Activated CD8-positive, alpha-beta memory T cell treated with anti-CD3 and anti-CD28 coated beads for 1 hour (primary cell): ENCODE results near the gene TINAGL1.

Source experiments
- DNase-seq, 2 donors: peaks; one replicate each; pipeline ENCODE4 v3.0.0-alpha.2; 2020; ENCODE audit warnings: low read depth in 1 of 2; ENCODE audit errors: extremely low read depth in 1 of 2

Gene TINAGL1, protein sequence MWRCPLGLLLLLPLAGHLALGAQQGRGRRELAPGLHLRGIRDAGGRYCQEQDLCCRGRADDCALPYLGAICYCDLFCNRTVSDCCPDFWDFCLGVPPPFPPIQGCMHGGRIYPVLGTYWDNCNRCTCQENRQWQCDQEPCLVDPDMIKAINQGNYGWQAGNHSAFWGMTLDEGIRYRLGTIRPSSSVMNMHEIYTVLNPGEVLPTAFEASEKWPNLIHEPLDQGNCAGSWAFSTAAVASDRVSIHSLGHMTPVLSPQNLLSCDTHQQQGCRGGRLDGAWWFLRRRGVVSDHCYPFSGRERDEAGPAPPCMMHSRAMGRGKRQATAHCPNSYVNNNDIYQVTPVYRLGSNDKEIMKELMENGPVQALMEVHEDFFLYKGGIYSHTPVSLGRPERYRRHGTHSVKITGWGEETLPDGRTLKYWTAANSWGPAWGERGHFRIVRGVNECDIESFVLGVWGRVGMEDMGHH

DNA sequence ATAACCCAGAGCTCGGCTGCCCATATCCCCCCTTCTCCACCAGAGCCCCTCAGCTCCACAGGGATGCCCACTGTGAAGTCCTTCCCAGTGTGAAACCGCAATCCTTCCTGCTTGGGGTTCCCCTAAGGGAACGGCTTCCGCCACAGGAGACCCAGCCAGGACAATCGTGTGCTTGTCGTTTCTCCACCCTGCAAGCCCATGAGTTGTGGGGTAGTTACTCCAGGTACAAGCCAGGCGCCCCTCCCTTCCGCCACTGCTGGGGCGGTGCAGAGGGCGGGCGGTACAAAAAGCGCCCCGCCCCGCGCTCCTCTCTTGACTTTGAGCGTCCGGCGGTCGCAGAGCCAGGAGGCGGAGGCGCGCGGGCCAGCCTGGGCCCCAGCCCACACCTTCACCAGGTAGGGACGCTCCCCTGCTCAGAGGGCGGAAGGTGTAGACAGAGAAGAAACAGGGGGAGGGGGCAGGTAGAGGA, at the start of gene TINAGL1:
Gene TINAGL1 (plus strand): TSS at position 315 of the 469 bp plus-strand sequence. CDS start 634 bp downstream, outside the sequence.
- DNase-seq: no peak

DNA sequence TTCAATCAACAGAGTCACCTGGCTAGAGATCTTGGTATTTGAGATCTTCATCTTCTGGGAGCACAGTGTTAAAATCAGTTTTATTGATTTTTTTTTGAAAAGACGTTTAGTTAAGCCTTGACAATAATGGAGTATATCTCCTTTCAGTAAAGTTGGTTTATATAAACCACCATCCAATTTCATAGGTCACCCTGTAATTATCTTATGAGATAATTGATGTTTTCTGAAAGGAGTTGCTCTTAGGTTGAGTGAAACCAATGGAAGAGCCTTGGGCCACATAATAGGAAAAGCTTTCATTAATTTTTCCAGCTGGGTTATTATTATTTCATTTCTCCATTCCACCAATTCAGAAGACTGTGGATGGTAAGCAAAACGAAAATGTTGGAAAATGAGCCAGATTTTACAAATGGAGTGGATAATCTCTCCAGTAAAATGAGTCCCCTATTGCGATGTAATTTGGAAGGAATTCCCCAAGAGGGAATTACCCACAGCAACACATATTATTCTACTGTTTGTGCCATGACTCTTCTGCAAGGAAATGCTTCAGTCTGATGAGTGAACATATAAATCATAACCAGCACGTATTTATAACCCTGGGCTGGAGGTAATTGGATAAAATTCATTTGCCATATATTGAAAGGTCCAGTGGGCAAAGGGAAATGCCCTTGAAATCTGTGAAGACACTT, 46.2 kb upstream of the TINAGL1 start:
- DNase-seq: no peak

DNA sequence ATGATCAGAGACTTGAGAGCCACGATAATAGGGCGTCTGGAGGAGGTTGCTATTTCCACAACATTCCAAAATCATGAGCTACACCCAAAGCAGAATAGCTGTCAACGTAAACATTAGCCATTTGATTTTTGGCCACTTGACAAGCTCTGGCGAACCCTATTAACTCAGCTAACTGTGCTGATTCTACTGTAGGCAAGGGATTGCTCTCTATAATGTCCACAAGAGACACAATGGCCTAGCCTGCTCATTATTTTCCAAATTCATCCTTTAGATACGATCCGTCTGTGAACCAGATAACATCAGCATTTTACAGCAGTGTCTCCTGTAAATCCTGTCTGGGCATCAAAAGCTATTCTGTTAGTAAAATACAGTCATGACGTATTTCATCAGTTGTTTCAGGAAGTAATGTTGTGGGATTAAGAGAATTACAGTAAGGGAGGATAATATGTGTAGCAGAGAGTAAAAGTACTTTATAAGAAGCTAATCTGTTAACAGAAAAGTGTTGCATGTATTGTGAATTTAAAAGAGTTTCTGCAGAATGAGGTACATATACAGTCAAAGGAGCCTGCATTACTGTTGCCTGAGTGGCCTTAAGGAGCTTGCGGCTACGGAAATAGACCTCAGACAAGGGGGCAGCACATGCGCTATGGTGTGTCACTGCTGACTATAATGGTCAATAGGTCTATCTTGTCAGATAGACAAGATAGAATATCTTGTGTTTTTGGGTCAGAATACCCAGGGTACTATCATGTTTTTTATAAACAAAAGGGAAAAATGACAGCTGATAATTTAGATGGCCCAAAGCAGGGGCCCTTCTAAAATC, 44.9 kb upstream of the TINAGL1 start:
- DNase-seq: no peak

DNA sequence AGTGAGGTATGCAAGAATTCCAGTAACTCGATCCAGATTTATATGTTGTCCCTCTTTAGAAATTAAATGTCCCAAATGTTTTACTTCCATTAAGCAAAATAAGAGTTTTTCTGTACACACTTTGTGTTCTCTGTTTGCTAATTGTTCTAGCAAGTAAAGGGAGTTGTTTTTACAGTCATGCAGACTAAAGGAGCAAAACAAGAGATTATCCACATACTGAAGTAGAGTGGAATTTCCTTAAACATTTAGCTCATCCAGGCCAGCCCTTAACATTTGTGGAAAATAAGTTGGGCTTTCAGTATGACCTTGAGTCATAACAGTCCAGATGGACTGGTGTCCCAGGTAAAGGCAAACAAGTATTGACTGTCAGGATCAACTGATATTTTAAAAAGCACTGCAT, 44.1 kb upstream of the TINAGL1 start:
- DNase-seq: no peak

DNA sequence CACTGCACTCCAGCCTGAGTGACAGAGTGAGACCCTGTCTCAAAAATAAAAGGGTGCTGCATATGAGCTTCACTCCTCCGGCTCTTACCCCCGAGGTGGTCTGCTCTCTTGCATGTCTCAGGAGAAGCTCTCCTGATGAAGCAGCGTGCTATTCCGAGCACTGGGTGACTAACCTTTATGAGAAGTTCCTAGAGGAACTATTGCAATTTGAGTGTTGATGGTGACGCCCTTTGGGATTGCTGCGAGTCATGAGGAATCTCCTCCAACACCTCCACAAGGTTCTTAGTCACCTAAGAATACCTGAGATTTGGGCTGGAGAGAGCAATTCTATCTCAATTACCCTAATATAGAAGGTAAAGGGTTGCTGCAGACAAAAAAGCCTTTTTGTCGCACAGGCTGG, 40.8 kb upstream of the TINAGL1 start:
- no peak for DNase-seq

DNA sequence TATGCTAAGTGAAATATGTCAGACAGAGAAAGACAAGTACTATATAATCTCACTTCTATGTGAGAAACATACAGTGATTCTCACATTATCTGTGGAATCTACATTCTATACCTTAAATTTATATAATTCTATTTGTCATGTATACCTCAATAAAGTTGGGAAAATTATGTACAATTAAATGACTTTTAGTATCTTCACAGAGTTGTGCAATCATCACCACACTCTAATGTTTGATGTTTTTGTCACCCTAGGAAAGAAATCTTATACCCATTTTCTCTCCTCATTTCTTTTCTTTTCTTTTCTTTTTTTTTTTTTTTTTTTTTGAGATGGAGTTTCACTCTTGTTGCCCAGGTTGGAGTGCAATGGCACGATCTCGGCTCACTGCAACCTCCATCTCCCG, 37.0 kb upstream of the TINAGL1 start:
- no peak for DNase-seq

DNA sequence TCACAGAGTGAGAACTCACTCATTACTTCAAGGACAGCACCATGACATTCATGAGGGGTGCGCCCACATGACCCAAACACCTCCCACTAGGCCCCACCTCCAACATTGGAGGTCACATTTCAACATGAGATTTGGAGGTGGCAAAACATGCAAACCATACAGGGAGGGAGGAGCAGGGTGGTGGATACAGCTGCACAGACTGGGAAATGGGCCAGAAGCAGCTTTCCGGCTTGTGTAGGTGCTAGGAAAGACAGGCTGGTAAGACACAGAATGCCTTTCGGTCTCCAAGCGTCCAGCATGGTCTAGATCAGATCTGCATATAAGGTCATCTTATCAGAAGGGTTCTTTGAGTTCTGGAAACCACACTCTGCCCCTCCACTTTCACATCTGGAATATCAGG, 35.1 kb upstream of the TINAGL1 start:
- DNase-seq: no peak

DNA sequence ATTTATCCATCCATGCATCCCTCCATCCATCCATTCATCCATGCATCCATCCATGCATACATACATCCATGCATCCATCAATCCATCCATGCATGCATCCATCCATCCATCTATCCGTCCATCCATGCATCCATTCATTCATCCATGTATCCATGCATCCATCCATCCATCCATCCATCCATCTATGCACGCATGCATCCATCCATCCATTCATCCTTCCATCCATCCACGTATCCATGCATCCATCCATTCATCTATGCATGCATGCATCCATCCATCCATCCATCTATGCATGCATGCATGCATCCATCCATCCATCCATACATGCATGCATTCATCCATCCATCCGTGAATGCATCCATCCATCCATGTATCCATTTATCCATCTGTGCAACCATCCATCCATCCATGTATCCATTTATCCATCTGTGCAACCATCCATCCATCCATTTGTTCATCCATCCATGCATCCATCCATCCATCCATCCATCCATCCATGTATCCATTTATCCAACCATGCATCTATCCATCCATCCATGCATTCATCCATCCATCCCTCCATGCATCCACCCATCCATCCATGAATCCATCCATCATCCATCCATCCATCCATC, 30.3 kb upstream of the TINAGL1 start:
- no peak for DNase-seq

DNA sequence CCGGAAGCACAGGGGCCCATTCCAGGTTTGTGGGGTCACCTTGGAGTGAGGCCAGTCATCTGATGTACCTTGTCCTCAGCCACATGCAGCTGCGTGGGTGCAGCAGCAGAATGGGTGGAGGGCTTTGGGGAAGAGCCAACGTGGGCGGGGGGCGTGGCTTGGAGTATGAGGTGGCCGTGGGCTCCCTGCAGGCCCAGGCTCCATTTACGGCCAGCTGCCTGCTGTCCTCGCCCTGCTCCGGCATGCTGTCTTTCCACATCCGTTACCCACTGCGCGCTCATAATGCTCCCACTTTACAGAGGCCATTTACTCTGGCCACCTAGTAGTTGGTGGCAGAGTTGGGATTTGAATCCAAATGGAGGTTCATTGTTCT, 27.8 kb upstream of the TINAGL1 start:
- no peak for DNase-seq

DNA sequence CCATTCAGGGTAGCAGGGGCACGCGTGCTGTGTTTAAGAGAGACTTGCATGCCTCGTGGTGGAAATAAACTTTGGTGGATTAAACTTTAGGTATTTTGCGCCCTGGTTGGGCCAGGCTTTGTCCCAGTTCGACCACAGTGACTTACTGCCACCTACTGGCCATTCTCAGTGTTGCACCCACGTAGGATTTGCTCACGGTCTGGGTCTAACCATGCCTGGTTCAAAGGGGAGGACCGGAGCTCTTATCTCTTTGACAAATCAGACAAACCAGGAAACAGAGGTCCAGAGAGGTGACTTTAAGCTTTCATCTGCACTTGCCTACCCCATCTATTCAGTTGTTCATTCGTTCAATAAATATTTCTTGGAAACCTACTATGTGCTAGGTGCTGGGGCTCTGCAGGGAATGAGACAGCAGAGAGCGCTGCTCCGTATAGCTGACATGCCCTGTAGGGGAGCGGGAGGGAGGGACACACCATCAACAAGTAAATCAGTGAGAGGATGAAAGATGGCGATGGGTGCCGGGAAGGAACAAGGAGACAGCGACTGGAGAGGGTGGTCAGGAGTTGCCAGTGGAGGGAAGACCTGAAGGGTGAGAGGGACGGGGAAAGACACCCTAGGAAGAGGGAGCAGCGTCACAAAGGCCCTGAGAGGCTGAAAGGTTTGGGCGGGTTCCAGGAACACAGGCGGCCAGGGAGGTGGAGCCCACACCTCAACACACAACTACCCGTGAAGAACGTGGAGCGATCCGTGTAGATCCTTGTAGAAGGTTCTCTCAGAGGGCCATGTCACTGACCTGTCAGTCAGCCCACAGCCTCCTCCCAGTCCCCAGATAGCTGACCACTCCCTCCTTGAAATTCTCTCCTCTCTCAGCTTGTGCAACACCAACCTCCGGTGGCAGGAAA, 27.2 kb upstream of the TINAGL1 start:
- peak; percentile 64 to 72 for DNase-seq

DNA sequence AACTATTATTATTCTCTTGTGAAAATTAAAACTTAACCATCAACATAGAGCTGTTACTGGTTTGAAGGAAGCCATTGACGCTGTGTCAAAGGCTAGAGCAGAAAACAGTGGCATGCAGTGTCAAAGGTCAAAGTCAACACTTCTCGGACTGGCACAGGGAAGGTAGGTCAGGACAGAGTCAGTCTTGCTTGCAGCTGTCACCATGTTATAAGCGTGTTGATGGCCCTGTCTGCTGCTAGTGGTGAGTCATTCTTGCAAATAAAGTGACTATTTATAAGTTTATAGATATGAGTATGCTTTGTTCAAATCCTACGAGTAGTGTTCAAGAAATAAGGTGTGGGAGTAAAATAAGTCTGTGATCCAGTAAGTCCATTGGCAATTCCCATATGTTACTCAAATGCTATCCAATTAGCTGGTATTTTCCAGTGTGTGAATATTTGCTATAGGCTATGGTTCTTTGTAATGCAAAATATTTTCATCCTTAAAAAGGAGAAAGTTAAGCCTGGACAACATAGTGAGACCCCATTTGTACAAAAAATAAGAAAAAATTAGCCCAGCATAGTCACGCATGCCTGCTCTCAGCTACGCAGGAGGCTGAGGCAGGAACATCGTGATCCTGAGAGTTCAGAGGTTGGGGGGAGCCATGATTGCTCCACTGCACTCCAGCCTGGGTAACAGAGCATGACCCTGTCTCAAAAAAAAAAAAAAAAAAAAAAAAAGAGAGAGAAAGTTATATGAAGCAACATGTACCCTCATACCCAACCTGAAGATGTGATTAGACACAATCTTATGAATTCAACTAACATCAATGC, 26.3 kb upstream of the TINAGL1 start:
- no peak for DNase-seq

DNA sequence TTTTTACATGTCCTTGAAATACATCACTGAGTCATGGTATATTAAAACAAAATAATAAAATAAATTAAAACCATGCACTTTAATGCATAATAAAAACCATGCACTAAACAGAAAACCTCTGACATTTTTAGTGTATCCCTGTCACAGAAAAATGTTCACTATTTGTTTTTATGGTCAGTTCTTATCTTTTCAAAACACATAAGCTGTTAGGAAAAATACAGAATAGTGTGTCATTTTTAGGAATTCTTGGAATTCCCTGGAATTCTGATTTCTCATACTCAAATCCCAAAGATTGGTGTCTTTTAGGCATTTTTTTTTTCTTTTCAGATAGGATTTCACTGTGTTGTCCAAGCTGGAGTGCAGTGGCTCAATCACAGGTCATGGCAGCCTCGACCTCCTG, 25.1 kb upstream of the TINAGL1 start:
- DNase-seq: no peak

DNA sequence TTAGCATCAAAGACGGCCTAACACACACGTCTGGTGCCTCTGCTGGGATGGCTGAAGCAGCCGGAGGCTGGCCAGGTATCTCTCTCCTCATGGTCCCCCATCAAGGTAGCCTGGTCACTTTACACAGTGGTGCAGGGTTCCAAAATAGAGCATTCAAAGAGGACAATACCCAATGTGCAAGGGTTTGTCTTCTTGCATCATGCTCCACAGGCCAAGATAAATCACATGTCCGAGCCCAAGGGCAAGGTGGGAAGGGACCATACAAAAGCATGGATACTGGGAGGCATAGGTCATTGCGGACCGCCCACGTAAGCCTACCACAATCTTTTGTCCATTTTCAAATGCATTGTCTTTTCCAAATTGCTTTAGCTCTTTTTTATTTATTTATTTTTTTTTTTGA, 23.8 kb upstream of the TINAGL1 start:
- no peak for DNase-seq

DNA sequence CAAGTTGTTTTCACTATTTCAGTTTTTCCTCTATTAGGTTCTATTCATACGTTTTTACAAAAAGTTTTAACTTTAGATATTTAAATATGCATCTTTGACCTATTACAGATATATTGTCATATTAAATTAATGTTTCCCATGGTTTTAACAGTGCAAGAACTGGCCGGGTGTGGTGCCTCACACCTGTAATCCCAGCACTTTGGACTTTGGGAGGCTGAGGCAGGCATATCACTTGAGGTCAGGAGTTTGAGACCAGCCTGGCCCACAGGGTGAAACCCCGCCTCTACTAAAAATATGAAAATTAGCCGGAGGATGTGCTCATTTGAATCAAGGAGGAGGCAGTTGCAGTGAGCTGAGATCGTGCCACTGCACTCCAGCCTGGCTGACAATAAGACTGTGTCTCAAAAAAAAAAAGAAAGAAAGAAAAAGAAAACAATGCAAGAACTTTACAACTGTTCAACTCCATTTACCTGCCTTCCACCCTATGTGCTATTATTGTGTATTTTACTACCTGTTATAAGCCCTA, 19.8 kb upstream of the TINAGL1 start:
- DNase-seq: no peak

DNA sequence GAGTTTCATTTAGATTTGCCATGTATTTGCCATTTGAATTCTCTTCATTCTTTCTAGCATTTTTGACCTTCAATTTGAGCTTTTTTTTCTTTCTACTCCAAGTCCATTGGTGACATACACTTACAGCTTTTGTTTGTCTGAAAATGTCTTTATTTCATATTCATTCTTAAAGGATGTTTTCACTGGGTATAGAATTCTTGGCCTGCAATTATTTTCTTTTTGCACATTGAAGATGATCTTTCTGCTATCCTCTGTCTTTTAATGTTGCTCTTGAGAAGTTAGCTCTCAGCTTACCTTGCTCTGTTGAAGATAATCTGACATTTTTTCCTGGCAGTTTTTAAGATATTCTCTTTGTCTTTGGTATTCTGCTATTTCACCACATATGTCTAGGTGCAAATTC, 16.6 kb upstream of the TINAGL1 start:
- no peak for DNase-seq

DNA sequence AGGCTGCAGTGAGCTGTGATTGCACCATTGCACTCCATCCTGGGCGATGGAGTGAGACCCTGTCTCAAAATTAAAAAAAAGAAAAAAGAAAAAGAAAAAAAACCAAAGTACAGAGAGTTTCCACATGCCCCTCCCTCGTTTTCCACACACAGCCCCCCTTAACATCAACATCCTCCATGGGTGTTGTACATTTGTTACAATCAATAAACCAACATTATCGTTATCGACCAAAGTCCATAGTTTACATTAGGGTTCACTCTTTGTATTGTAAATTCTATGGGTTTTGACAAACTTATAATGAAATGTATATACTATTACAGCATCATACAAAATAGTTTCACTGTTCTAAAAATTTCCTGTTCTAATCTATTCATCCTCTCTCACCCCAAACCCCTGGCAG, 15.9 kb upstream of the TINAGL1 start:
- DNase-seq: no peak

DNA sequence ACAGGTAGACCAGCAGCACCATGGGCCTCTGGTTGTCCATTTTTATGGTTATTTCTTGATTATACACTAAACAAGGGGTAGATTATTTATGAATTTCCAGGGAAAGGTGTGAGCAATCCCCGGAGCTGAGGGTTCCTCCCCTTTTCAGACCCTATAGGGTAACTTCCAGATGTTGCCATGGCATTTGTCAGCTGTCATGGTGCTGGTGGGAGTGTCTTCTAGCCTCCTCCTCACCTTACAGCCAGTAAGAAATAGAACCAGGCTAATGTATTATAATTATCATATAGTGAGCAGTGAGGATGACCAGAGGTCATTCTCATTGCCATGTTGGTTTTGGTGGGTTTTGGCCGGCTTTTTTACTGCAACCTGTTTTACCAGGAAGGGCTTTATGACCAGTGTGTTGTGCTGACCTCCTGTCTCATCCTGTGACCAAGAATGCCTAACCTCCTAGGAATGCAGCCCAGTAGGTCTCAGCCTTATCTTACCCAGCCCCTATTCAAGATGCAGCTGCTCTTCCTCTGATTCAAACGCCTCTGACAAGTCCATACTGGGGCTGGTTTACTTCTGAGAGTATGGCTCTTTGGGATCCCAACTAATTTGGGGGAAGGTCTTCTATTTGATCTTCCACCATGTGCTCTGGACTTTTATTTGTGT, 13.5 kb upstream of the TINAGL1 start:
- DNase-seq: no peak

DNA sequence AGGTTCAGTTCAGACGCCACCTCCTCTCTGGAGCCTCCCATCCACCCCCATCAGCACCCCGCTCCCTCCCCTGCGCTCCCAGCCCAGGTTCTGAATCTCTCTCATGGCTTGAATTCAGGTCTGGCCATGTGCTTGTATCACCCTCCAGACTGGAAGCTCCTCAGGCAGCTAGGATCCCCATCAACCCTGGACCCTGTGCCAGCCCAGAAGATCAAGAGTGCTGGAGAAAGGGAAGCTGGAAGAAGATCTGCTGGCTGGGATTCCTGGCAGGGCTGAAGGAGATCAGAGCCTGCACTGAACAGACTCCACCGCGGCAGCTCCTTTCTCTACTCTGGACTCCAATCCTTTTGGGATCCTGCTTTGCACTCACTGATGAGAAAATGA, 11.7 kb upstream of the TINAGL1 start:
- no peak for DNase-seq
